ENCODE data around the gene FEZ2. TPM values are rescaled to one million over a fixed set of nuclear protein-coding genes. Genes with fewer than 3 reads are reported as not detected.
A peak's percentile ranks its signal among the peaks of the same experiment; 100 is the strongest.

FEZ2 gene
- total and polyA plus RNA-seq, 9 of the 15 experiments (the other 6 are each of a cell fraction or from before 2014, with no cell fraction given): 9.9 to 35.5 (median 20.1) TPM

DNA sequence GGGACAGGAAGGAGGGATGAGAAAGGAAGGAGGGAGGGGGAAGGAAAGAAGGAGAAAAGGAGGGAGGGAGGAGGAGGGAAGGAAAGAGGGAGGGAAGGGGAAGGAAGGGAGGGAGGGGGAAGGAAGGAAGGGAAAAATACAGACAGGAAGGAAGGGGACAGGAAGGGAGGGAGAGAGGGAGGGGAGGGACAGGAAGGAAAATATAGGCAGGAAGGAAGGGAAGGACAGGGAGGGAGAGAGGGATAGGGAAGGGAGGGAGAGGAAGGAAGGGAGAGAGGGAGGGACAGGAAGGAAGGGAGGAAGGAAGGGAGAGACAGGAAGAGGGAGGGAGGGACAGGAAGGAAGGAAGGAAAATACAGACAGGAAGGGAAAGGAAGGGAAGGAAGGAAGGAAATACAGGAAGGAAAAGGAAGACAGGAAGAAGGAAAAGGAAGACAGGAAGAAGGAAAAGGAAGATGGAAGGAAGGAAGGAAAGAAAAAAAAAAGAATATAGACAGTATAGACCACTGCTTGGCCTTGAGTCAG is 63.6 kb downstream of the FEZ2 start:
- no peak for ATAC-seq
- intact Hi-C loops (cut with micrococcal nuclease) (no loop called here), in situ Hi-C loops (cut with MboI) (no loop called here)
- H3K9ac ChIP-seq (ENCODE audit: insufficient read depth in 1 of 2, low read depth in 2 of 2, low read length in 2 of 2): no peak overlapping the region
- no peaks in the 10 kb centered on the region for H3K36me3 ChIP-seq (ENCODE audit: control insufficient read depth, insufficient read depth, low read length)
- DNase-seq (ENCODE audit: extremely low read depth in 1 of 4, low spot score in 3 of 4): no peak
- no peak for FAIRE-seq
- no peak overlapping the region for H3K4me3 ChIP-seq
- peaks cover 0 to 4% of the 10 kb centered on the region in 2 experiments; a peak in 1 of 5 replicates for H3K27me3 ChIP-seq (ENCODE audit: control insufficient read depth in 2 of 2, insufficient read depth in 2 of 2, low read length in 2 of 2)
- H3K27ac ChIP-seq (ENCODE audit: extremely low read depth, low read depth, low read length): no peak overlapping the region
- H3K9me1 ChIP-seq (ENCODE audit: control insufficient read depth, insufficient read depth, low read length): no peaks in the 10 kb centered on the region
- no peaks in the 10 kb centered on the region for H3K79me2 ChIP-seq (ENCODE audit: control insufficient read depth, insufficient read depth, low read length)
- H3K4me1 ChIP-seq (replicated peaks in 1 of 2; ENCODE audit: control insufficient read depth in 2 of 2, insufficient read depth in 2 of 2, low read length in 2 of 2): peaks cover 7 to 30% of the 10 kb centered on the region in 2 experiments; a peak in 4 of 5 replicates
- H4K20me1 ChIP-seq (replicated peaks; ENCODE audit: control insufficient read depth, insufficient read depth, low read length): no peaks in the 10 kb centered on the region
- H2AFZ ChIP-seq (ENCODE audit: low read depth, low read length): no peak overlapping the region
- BruUV-seq (replicated peaks): no TSS peak
- ChIA-PET POLR2A (no interaction called here), CTCF (ENCODE audit: low intra/inter-chr PET ratio) (no interaction called here)
- H3K9me3 ChIP-seq (replicated peaks; ENCODE audit: control insufficient read depth, insufficient read depth, low read depth, low read length): no peaks in the 10 kb centered on the region
- no peak overlapping the region for H3K4me2 ChIP-seq (ENCODE audit: insufficient read depth, low read length)
- TF ChIP-seq, protein P1, sequence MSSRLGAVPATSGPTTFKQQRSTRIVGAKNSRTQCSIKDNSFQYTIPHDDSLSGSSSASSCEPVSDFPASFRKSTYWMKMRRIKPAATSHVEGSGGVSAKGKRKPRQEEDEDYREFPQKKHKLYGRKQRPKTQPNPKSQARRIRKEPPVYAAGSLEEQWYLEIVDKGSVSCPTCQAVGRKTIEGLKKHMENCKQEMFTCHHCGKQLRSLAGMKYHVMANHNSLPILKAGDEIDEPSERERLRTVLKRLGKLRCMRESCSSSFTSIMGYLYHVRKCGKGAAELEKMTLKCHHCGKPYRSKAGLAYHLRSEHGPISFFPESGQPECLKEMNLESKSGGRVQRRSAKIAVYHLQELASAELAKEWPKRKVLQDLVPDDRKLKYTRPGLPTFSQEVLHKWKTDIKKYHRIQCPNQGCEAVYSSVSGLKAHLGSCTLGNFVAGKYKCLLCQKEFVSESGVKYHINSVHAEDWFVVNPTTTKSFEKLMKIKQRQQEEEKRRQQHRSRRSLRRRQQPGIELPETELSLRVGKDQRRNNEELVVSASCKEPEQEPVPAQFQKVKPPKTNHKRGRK (tag; IDR thresholded peaks at IDR 0.05): 0 out of 2 replicates have a peak, but pooled peaks have one; percentile 16
- TF ChIP-seq, protein P2, sequence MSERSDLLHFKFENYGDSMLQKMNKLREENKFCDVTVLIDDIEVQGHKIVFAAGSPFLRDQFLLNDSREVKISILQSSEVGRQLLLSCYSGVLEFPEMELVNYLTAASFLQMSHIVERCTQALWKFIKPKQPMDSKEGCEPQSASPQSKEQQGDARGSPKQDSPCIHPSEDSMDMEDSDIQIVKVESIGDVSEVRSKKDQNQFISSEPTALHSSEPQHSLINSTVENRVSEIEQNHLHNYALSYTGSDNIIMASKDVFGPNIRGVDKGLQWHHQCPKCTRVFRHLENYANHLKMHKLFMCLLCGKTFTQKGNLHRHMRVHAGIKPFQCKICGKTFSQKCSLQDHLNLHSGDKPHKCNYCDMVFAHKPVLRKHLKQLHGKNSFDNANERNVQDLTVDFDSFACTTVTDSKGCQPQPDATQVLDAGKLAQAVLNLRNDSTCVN (CRISPR knock-in tag; IDR thresholded peaks at IDR 0.05): no peak
- TF ChIP-seq ZNF445 (CRISPR knock-in tag; IDR thresholded peaks at IDR 0.05; ENCODE audit: low read depth): no peak
- no peak for TF ChIP-seq PCBP1 (IDR thresholded peaks at IDR 0.05; ENCODE audit: low read depth, low read length, poor library complexity, severe bottlenecking)
- TF ChIP-seq, protein P3, sequence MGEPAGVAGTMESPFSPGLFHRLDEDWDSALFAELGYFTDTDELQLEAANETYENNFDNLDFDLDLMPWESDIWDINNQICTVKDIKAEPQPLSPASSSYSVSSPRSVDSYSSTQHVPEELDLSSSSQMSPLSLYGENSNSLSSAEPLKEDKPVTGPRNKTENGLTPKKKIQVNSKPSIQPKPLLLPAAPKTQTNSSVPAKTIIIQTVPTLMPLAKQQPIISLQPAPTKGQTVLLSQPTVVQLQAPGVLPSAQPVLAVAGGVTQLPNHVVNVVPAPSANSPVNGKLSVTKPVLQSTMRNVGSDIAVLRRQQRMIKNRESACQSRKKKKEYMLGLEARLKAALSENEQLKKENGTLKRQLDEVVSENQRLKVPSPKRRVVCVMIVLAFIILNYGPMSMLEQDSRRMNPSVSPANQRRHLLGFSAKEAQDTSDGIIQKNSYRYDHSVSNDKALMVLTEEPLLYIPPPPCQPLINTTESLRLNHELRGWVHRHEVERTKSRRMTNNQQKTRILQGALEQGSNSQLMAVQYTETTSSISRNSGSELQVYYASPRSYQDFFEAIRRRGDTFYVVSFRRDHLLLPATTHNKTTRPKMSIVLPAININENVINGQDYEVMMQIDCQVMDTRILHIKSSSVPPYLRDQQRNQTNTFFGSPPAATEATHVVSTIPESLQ (CRISPR knock-in tag; IDR thresholded peaks at IDR 0.05): no peak
- no peak for TF ChIP-seq SP2 (IDR thresholded peaks at IDR 0.05; ENCODE audit: extremely low read depth, low read depth, low read length, poor library complexity, severe bottlenecking)
- TF ChIP-seq, protein P4, sequence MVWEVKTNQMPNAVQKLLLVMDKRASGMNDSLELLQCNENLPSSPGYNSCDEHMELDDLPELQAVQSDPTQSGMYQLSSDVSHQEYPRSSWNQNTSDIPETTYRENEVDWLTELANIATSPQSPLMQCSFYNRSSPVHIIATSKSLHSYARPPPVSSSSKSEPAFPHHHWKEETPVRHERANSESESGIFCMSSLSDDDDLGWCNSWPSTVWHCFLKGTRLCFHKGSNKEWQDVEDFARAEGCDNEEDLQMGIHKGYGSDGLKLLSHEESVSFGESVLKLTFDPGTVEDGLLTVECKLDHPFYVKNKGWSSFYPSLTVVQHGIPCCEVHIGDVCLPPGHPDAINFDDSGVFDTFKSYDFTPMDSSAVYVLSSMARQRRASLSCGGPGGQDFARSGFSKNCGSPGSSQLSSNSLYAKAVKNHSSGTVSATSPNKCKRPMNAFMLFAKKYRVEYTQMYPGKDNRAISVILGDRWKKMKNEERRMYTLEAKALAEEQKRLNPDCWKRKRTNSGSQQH (CRISPR knock-in tag; IDR thresholded peaks at IDR 0.05): peak; percentile 71; the same call in 1 of the 2 replicates
- no peak for TF ChIP-seq NEUROD1 (IDR thresholded peaks at IDR 0.05; ENCODE audit: borderline replicate concordance, low read depth, low read length, partially characterized antibody)
- TF ChIP-seq ZFX (CRISPR knock-in tag; IDR thresholded peaks at IDR 0.05): no peak
- TF ChIP-seq NBN (IDR thresholded peaks at IDR 0.05; ENCODE audit: low read depth): no peak

Measured in K562 (cell line).